Stomach (tissue), 9 donors: ENCODE results near the gene SHLD2. TPM values are rescaled to one million over a fixed set of nuclear protein-coding genes. Genes with fewer than 3 reads are reported as not detected.
A peak's percentile ranks its signal among the peaks of the same experiment; 100 is the strongest.
"Not testable (repeated sequence)": the region's sequence is repeated elsewhere in the genome, so short reads cannot be mapped to it uniquely, and the experiment has no call there.

ENCODE experiments used
- DNase-seq, 2 donors: peaks; one replicate each; pipeline versions ENCODE4 v3.0.0 to v3.0.0-alpha.2; 2013 to 2019
- H3K27ac ChIP-seq, 5 donors: fragments of 200-600 bp in 4 of 5; sonication (generic) in 4 of 5; one replicate each; pipeline ENCODE4 v1.5.1; 2013 to 2019; ENCODE audit warnings: mild to moderate bottlenecking in 1 of 5, moderate library complexity in 1 of 5
- H3K27me3 ChIP-seq, 3 donors: fragments of 200-600 bp; sonication (generic); one replicate each; pipeline ENCODE4 v1.5.1; 2017 to 2019; ENCODE audit warnings: mixed run types in 1 of 3
- H3K36me3 ChIP-seq, 4 donors: fragments of 200-600 bp; sonication (generic); 1 replicate in 3 of 4; 2 replicates in 1 of 4; pipeline ENCODE4 v1.5.1; 2016 to 2019
- H3K4me1 ChIP-seq, 4 donors: fragments of 200-600 bp; sonication (generic); one replicate each; pipeline ENCODE4 v1.5.1; 2016 to 2019
- H3K4me3 ChIP-seq, 4 donors: fragments of 200-600 bp; sonication (generic) in 3 of 4; one replicate each; pipeline ENCODE4 v1.5.1; 2016 to 2019; ENCODE audit warnings: mild to moderate bottlenecking in 1 of 4
- H3K9me3 ChIP-seq, 4 donors: fragments of 200-600 bp; sonication (generic); one replicate each; pipeline ENCODE4 v1.5.1; 2016 to 2019
- WGBS, 5 donors: extraction: QIAGEN DNeasy Blood & Tissue Kit in 3 of 5; methylation state at CpG; one replicate each; pipeline versions ENCODE4 v1.1.5 to v1.1.7; 2013 to 2018; 5-methylcytosine and 5-hydroxymethylcytosine counted together
- intact Hi-C: fragments of 100-400 bp; cut with DNase I; formaldehyde crosslinking; loops from one replicate; pipeline ENCODE4 v1.15.1; 2023; ENCODE audit warnings: low total_unique reads
- polyA plus RNA-seq, 3 donors: library from polyadenylated mRNA; stranded (reverse); fragments of 200-250 nt; gene quantifications; one replicate each; pipeline ENCODE4 v1.2.3, GENCODE V29; 2013
- total RNA-seq, 5 donors: library from RNA; depleted of rRNA; stranded (reverse); fragments of >200 nt; gene quantifications; one replicate each; pipeline versions ENCODE4 v1.1.0 to v1.2.3, GENCODE V29; 2014 to 2016
- donor health status: healthy with polysubstance abuse.
- donor health status: Bipolar disorder and iron deficiency.
- donor health status: healthy.

SHLD2 gene
- total and polyA plus RNA-seq, 8 donors: 11.6 to 76.2 (median 18.0) TPM

DNA sequence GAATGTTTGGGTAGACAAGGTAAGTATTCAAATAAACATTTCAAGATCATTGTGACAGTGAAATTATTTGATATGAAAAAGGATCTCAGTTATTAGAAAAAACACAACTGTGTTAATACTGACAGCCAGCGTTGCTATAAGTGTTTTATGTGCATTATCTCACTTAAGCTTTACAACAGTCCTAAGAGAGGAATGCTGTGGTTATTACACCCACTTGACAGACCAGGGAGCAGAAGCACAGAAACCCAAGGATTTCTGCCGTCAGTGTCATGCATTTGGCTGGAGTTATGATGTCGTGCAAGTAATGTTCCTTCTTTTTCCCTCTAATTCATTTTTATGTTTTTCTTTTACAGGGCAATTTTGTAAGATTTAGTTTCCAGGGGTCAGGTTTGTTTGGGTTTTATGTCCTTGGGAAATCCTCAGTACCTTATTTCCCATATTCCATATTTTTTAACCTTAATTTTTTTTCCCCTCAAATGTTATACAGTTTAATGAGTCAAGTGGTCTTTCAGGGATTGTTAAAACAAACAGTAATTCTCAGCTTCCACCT lies 32.7 kb downstream of the SHLD2 start:
- H3K36me3 ChIP-seq, H3K27me3 ChIP-seq, H3K9me3 ChIP-seq, H3K4me3 ChIP-seq, H3K27ac ChIP-seq, intact Hi-C loops, DNase-seq, H3K4me1 ChIP-seq: not testable (repeated sequence)
- 78 to 100% (median 93%) methylated on average over 2 to 3 of the region's 3 CpGs for WGBS, 5 donors

DNA sequence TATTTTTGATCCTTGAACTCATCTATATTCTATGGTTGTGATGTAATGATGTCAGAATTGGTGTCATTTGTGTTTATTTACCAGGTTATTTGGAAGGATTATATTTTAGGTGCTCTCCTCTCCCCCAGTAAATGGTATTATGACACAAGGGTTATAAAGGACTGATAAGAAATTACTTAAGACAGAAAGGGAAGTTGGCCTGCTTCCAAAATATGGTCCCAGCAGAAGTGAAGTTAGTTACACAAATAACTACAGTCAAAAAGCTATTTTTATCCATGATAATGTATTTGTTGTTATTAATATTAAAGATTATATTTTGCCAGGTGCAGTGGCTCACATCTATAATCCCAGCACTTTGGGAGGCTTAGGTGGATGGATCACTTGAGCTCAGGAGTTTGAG lies 37.2 kb downstream of the SHLD2 start:
- H3K4me3 ChIP-seq, H3K4me1 ChIP-seq, H3K9me3 ChIP-seq, H3K36me3 ChIP-seq, H3K27me3 ChIP-seq, H3K27ac ChIP-seq, intact Hi-C loops: not testable (repeated sequence)
- peak in 1 of 2 donors; percentile 51 for DNase-seq

DNA sequence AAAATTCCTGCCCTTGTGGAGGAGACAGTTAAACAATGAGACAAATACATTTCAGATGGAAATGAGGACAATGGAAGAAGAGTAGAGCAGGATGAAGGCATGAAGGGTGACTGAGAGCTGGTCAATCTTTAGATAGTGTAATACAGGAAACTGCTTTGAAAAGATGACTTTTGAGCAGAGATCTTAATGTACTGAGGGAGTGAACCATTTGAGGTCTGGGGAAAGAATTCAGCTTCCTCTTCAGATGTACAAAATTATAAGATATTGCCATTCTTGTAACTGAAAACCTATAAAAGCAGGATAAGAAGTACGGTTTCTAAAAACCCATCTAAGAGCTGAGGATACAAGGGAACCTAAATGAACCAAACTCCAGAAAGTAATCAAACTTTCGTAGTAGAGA lies 38.9 kb downstream of the SHLD2 start:
- WGBS, 5 donors: 83 to 93% (median 90%) methylated on average over 2 of the region's 2 CpGs

DNA sequence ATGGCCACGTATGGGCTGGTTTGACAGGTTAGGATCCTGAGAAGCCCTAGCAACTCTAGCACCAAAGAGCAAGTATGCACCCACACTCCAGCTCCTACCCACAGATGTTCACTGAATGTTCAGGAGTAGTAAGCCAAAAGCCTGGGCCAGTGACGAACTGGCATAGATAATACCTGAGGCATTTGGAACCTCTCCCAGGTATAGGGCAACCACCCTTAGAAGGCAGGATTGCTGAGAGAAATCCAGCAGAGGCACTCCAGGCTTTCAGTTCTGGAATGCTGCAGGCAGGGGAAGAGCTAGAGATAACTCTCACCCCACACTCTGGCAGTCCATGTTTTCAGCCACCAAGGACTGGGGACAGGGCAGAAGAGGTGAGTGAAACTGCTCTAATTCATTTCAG lies 39.4 kb downstream of the SHLD2 start:
- 54 to 79% (median 67%) methylated on average over 1 to 2 of the region's 2 CpGs for whole genome bisulfite sequencing, 5 donors
- DNase-seq, H3K4me3 ChIP-seq, H3K4me1 ChIP-seq, H3K36me3 ChIP-seq, H3K27ac ChIP-seq, H3K27me3 ChIP-seq, intact Hi-C loops, H3K9me3 ChIP-seq: not testable (repeated sequence)

More for the DNA sequence above, 38.9 kb downstream of the SHLD2 start:
- H3K4me1 ChIP-seq, intact Hi-C loops, DNase-seq, H3K9me3 ChIP-seq, H3K27me3 ChIP-seq, H3K36me3 ChIP-seq, H3K4me3 ChIP-seq, H3K27ac ChIP-seq: not testable (repeated sequence)

DNA sequence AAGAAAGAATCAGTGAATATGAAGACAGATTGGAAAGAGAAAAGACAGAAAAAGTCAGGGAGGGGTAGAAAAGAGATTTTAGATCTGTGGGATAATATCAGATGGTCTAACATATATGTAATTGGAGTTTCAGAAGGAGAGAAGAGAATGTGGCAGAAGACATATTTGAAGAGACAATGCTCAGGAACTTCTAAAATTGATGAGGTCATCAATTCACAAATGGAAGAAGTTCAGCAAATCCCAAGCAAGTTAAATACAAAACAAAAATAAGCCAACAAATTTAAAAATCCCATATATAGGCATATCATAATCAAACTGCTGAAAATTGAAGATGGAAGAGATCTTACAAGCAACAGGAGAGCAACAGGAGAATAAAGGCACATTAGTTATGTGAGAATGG lies 42.5 kb downstream of the SHLD2 start:
- DNase-seq, H3K9me3 ChIP-seq, H3K4me3 ChIP-seq, H3K36me3 ChIP-seq, H3K4me1 ChIP-seq, H3K27ac ChIP-seq, intact Hi-C loops, H3K27me3 ChIP-seq: not testable (repeated sequence)

DNA sequence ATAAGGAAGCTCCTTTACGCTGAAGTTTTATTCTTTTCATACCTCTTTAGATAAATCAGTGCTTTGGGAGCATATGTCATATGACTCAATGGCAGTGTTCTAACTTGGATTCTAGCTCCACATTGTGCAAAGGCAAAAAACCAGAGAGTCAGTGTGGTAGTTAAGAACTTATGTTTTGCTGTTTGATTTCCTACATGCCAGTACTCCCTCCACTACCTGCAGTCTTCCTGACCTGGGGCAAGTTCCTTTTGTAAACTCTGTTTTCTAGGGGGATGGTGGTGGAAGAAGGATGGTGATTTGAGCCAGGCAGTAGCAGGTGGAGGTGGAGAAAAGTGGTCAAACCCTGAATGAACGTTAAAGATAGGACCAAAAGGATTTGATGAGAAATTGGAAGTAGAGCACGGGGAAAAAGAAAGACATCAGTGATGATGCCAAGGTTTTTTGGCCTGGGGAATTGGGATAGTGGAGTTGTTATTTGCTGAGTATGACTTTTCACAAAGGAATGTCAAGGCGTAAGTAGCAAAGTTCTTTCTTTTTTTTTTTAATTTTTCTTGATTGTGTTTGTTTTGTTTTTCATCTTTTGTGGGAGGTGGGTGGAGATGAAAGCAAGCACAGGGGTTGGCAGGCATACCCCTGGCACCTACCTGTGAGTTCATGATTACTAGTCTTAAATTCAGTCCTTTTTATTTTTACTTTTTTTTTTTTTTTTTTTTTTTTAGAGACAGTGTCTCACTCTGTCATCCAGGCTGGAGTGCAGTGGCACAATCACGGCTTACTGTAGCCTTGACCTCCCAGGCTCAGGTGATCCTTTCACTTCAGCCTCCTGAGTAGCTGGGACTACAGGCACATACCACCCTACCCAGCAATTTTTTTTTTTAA lies 47.5 kb downstream of the SHLD2 start:
- intact Hi-C loops, H3K4me1 ChIP-seq, H3K4me3 ChIP-seq, H3K27me3 ChIP-seq, H3K36me3 ChIP-seq, H3K9me3 ChIP-seq: not testable (repeated sequence)
- peak in 1 of 2 donors; percentile 51 for DNase-seq
- 53 to 66% (median 62%) methylated on average over 4 to 5 of the region's 5 CpGs for WGBS, 5 donors
- peak overlapping the region in 1 of 5 donors; percentile 54 for H3K27ac ChIP-seq

DNA sequence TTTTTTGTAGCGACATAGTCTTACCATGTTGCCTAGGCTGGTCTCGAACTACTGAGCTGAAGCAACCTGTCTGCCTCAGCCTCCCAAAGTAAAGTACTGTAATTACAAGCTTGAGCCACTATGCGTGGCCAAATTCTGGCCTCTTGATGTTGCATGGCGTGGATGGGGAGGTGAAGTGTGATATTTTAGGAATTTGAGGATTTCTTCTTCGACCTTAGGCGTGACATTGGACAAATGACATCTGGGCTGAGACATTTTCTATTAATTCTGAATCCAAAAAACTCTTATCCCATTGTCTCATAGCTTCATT lies 48.1 kb downstream of the SHLD2 start:
- H3K27ac ChIP-seq: peak overlapping the region in 1 of 5 donors; percentile 54
- DNase-seq, H3K36me3 ChIP-seq, intact Hi-C loops, H3K9me3 ChIP-seq, H3K4me3 ChIP-seq, H3K27me3 ChIP-seq, H3K4me1 ChIP-seq: not testable (repeated sequence)
- WGBS, 5 donors: 93 to 98% (median 96%) methylated on average over 6 of the region's 6 CpGs

DNA sequence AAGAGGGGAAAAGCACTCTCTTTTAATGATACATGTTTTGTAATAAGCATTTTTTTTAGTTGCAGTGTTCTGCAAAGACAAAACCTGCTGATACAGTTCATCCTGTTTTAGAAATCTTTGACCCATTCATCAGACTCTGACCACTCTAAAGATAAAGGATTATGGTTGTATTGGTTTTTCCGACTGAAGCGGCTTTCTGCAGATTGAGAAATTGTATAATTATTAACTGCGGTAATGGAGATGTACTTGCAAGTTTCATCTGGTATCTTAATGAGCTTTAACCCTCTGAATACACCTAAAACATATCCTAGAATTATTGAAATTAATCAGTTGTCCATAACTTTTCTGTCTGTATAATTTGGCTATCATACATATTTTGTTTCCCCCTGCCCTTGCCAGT lies 50.6 kb downstream of the SHLD2 start:
- H3K27me3 ChIP-seq, H3K27ac ChIP-seq, H3K4me1 ChIP-seq, intact Hi-C loops, DNase-seq, H3K36me3 ChIP-seq, H3K9me3 ChIP-seq, H3K4me3 ChIP-seq: not testable (repeated sequence)
- WGBS, 5 donors: 45 to 71% (median 51%) methylated on average over 1 to 3 of the region's 3 CpGs

DNA sequence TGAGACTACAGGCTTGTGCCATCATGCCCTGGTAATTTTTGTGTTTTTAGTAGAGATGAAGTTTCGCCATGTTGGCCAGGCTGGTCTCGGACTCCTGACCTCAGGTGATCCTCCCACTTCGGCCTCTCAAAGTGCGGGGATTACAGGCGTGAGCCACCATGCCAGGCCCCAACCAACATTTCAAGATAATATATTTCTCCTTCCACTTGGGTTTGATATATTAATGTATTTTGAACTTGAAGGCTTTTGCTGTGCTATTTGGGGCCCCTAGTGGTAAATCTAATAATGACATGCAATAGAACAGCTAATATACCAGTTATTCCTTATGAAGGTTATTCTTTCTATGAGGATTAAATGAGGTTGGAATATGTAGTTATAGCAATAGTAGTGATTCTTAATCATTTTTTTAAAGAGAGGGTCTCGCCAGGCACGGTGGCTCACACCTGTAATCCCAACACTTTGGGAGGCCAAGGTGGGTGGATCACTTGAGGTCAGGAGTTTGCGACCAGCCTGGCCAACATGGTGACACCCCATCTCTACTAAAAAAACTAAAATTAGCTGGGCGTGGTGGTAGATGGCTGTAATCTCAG lies 54.1 kb downstream of the SHLD2 start:
- H3K36me3 ChIP-seq, H3K9me3 ChIP-seq, H3K4me1 ChIP-seq, H3K4me3 ChIP-seq, intact Hi-C loops, DNase-seq, H3K27ac ChIP-seq, H3K27me3 ChIP-seq: not testable (repeated sequence)
- WGBS, 5 donors: 70 to 91% (median 86%) methylated on average over 5 to 9 of the region's 9 CpGs

DNA sequence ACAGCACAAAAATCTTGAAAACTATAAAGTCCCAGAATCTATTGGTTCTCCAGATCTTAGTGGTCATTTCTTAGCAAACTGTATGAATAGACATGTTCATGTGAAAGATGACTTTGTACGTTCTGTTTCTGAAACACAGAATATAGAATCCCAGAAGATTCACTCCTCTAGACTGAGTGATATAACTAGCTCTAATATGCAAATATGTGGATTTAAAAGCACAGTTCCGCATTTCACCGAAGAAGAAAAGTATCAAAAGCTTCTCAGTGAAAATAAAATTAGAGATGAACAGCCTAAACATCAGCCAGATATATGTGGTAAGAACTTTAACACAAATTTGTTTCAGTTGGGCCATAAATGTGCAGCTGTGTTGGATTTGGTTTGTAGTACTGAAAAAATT lies 56.5 kb downstream of the SHLD2 start:
- H3K27ac ChIP-seq, DNase-seq, H3K4me3 ChIP-seq, H3K4me1 ChIP-seq, H3K27me3 ChIP-seq, H3K9me3 ChIP-seq, H3K36me3 ChIP-seq, intact Hi-C loops: not testable (repeated sequence)
- 86 to 95% (median 93%) methylated on average over 3 of the region's 3 CpGs for WGBS, 5 donors

DNA sequence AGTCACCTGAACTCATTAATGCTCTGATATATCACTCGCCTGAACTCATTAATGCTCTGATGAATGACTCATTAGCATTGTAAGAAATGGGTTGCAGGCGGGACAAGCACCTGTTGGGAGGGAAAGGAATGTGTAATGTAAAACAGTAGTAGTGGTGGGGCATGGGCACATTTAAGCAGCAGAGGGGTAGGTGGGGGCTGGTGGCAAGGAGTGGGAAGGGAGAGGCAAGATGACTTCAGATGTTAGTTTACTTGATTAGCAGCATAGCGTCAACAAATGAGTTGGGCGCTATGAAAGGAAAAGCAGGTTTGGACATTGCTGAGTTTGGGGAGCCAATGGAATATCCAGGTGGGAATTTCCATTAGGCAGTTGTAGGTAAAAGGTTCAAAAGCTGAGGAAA lies 61.8 kb downstream of the SHLD2 start:
- H3K27ac ChIP-seq, H3K4me3 ChIP-seq, DNase-seq, intact Hi-C loops, H3K9me3 ChIP-seq, H3K4me1 ChIP-seq, H3K27me3 ChIP-seq, H3K36me3 ChIP-seq: not testable (repeated sequence)
- WGBS, 5 donors: 88 to 98% (median 93%) methylated on average over 4 of the region's 4 CpGs

DNA sequence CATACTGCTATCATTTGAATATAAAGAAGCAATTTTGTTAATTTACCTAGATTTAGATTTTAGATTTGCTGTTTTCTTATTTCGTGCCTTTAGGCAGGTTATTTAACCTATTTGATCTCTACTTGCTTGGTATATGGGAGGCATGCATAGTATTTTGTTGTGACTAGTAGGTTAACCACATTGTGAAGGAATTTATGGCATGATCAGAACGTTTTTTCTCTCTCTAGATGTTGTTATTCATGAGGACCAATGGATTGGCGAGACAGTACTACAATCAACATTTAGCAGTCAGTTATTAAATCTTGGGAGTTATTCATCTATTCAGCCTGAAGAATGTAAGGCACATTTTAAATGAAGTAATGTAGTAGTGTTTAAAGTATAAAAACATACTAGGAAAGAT lies 62.8 kb downstream of the SHLD2 start:
- H3K36me3 ChIP-seq, H3K4me3 ChIP-seq, H3K27me3 ChIP-seq, DNase-seq, intact Hi-C loops, H3K9me3 ChIP-seq, H3K27ac ChIP-seq, H3K4me1 ChIP-seq: not testable (repeated sequence)
- 84 to 92% (median 89%) methylated on average over 3 of the region's 3 CpGs for WGBS, 5 donors
